Esophagus muscularis mucosa (tissue), 4 donors: ENCODE measurements around the gene FAM162B. TPM values are rescaled to one million over a fixed set of nuclear protein-coding genes. Genes with fewer than 3 reads are reported as not detected.
"Not testable (repeated sequence)": the region's sequence is repeated elsewhere in the genome, so short reads cannot be mapped to it uniquely, and the experiment has no call there.

Source experiments
- DNase-seq: peaks from one replicate; pipeline ENCODE4 v3.0.0-alpha.2; 2017; ENCODE audit errors: extremely low spot score
- H3K27ac ChIP-seq, 4 donors: fragments of 200-600 bp; sonication (generic); replicated peaks in 1 of 4; 1 replicate in 3 of 4; 2 replicates in 1 of 4; pipeline ENCODE4 v1.5.1; 2016 to 2019; ENCODE audit warnings: mild to moderate bottlenecking in 1 of 4
- H3K27me3 ChIP-seq, 4 donors: fragments of 200-600 bp; sonication (generic); one replicate each; pipeline versions ENCODE4 v1.5.1 to v1.6.0; 2016 to 2019
- H3K36me3 ChIP-seq, 4 donors: fragments of 200-600 bp; sonication (generic); one replicate each; pipeline ENCODE4 v1.5.1; 2016 to 2019
- H3K4me1 ChIP-seq, 4 donors: fragments of 200-600 bp; sonication (generic); one replicate each; pipeline ENCODE4 v1.5.1; 2016 to 2019
- H3K4me3 ChIP-seq, 4 donors: fragments of 200-600 bp; sonication (generic); 1 replicate in 2 of 4; 2 replicates in 2 of 4; pipeline ENCODE4 v1.5.1; 2016 to 2019; ENCODE audit warnings: mild to moderate bottlenecking in 4 of 4, moderate library complexity in 1 of 4
- H3K9me3 ChIP-seq, 4 donors: fragments of 200-600 bp; sonication (generic); 1 replicate in 3 of 4; 2 replicates in 1 of 4; pipeline ENCODE4 v1.5.1; 2016 to 2019
- EP300 ChIP-seq: sonication (generic); formaldehyde crosslinking; IDR thresholded peaks from one replicate; pipeline ENCODE4 v1.6.1; 2017; ENCODE audit warnings: antibody characterized with exemption
- POLR2A ChIP-seq: fragments of 450-650 bp; IDR thresholded peaks from one replicate; pipeline ENCODE4 v1.6.1; 2017; ENCODE audit warnings: antibody characterized with exemption, moderate library complexity, mild to moderate bottlenecking, low read depth
- POLR2AphosphoS5 ChIP-seq, 2 donors: sonication (generic); formaldehyde crosslinking; IDR thresholded peaks; one replicate each; pipeline ENCODE4 v1.6.1; 2017; ENCODE audit warnings: antibody characterized with exemption in 2 of 2
- WGBS: methylation state at CpG from one replicate; pipeline ENCODE4 v1.1.5; 2018; 5-methylcytosine and 5-hydroxymethylcytosine counted together
- intact Hi-C: fragments of 100-400 bp; cut with DNase I; formaldehyde crosslinking; loops from one replicate; pipeline ENCODE4 v1.15.1; 2023
- total RNA-seq, 4 donors: library from RNA; depleted of rRNA; stranded (reverse); fragments of >200 nt; gene quantifications; one replicate each; pipeline versions ENCODE4 v1.1.0 to v1.2.1, GENCODE V29; 2016
- TF ChIP-seq, protein P1 (sequence below), 3 experiments: fragments of 200-600 bp in 2 of 3; fragments of 450-650 bp in 1 of 3; sonication (generic) in 2 of 3; IDR thresholded peaks; one replicate each; pipeline ENCODE4 v1.5.1; 2017 to 2019; ENCODE audit warnings: antibody characterized with exemption in 3 of 3, mild to moderate bottlenecking in 2 of 3, moderate library complexity in 1 of 3

The FAM162B gene
- total RNA-seq, 4 donors from 2014 or later: 4.2 to 14.7 (median 8.7) TPM

GRCh38 chr6:116726947-116727346 lies 38.6 kb downstream of the FAM162B start:
- Histone ChIP-seq H3K27ac (no peak overlapping the region), H3K9me3 (no peaks in the 10 kb centered on the region), H3K27me3 (no peaks in the 10 kb centered on the region), H3K4me1 (no peaks in the 10 kb centered on the region), H3K36me3 (peaks cover 10 to 94% (median 40%) of the 10 kb centered on the region in 4 donors), H3K4me3 (no peak overlapping the region)
- no peak for TF ChIP-seq EP300
- TF ChIP-seq POLR2A: no peak
- TF ChIP-seq, protein P1, sequence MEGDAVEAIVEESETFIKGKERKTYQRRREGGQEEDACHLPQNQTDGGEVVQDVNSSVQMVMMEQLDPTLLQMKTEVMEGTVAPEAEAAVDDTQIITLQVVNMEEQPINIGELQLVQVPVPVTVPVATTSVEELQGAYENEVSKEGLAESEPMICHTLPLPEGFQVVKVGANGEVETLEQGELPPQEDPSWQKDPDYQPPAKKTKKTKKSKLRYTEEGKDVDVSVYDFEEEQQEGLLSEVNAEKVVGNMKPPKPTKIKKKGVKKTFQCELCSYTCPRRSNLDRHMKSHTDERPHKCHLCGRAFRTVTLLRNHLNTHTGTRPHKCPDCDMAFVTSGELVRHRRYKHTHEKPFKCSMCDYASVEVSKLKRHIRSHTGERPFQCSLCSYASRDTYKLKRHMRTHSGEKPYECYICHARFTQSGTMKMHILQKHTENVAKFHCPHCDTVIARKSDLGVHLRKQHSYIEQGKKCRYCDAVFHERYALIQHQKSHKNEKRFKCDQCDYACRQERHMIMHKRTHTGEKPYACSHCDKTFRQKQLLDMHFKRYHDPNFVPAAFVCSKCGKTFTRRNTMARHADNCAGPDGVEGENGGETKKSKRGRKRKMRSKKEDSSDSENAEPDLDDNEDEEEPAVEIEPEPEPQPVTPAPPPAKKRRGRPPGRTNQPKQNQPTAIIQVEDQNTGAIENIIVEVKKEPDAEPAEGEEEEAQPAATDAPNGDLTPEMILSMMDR (IDR thresholded peaks at IDR 0.05): no peak
- TF ChIP-seq POLR2AphosphoS5 (IDR thresholded peaks at IDR 0.05): no peak
- intact Hi-C loops: no loop called here
- no peak for DNase-seq

- no peak for TF ChIP-seq POLR2A
- no peak for TF ChIP-seq POLR2AphosphoS5 (IDR thresholded peaks at IDR 0.05)
- TF ChIP-seq, protein P1 (IDR thresholded peaks at IDR 0.05): no peak
- no peak for TF ChIP-seq EP300
- Histone ChIP-seq H3K36me3 (peaks cover 22 to 74% (median 48%) of the 10 kb centered on the region in 4 donors), H3K27me3 (no peaks in the 10 kb centered on the region), H3K4me3 (no peak overlapping the region), H3K9me3 (no peaks in the 10 kb centered on the region), H3K4me1 (no peaks in the 10 kb centered on the region), H3K27ac (no peak overlapping the region)
- 100% methylated on average over 2 of the region's 2 CpGs for WGBS
- DNase-seq: no peak
- intact Hi-C loops: no loop called here
Measured at GRCh38 chr6:116714761-116715160, 50.8 kb downstream of the FAM162B start.

DNA sequence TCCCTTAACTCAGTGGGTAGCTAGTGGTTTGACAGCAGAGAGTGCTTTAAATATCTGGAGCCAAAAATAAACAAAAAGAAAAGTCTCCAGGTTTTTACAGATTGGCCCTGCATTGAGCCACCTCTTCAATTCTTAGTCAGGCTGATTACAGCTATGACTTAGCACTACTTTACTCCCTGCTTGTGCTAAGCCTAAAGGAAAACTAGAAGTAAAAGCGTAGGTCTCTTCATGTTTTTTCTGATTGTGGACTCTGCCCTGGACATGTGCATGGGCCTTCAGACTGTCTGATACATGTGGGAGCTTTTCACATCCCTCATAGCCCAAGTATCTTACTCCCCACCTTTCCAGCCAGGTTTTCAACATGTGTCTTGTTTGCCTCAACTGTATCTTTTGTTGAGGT lies 51.2 kb downstream of the FAM162B start:
- DNase-seq: no peak
- WGBS: 100% methylated on average over 1 of the region's 1 CpG
- intact Hi-C loops: no loop called here
- Histone ChIP-seq H3K27me3 (no peaks in the 10 kb centered on the region), H3K9me3 (no peaks in the 10 kb centered on the region), H3K36me3 (peaks cover 22 to 70% (median 44%) of the 10 kb centered on the region in 4 donors), H3K27ac (no peak overlapping the region), H3K4me1 (no peaks in the 10 kb centered on the region), H3K4me3 (no peak overlapping the region)
- TF ChIP-seq POLR2A (no peak), EP300 (no peak), POLR2AphosphoS5 (IDR thresholded peaks at IDR 0.05) (no peak)
- TF ChIP-seq, protein P1 (IDR thresholded peaks at IDR 0.05): no peak

GRCh38 chr6:116705917-116706316 lies 59.6 kb downstream of the FAM162B start:
- no peak for DNase-seq
- Histone ChIP-seq H3K27ac (no peak overlapping the region), H3K9me3 (no peaks in the 10 kb centered on the region), H3K36me3 (peaks cover 13 to 54% (median 35%) of the 10 kb centered on the region in 4 donors), H3K27me3 (no peaks in the 10 kb centered on the region), H3K4me3 (no peak overlapping the region), H3K4me1 (no peaks in the 10 kb centered on the region)
- TF ChIP-seq EP300 (no peak), POLR2AphosphoS5 (IDR thresholded peaks at IDR 0.05) (no peak), POLR2A (no peak)
- TF ChIP-seq, protein P1 (IDR thresholded peaks at IDR 0.05): no peak
- intact Hi-C loops: no loop called here
- 93% methylated on average over 1 of the region's 1 CpG for WGBS

DNA sequence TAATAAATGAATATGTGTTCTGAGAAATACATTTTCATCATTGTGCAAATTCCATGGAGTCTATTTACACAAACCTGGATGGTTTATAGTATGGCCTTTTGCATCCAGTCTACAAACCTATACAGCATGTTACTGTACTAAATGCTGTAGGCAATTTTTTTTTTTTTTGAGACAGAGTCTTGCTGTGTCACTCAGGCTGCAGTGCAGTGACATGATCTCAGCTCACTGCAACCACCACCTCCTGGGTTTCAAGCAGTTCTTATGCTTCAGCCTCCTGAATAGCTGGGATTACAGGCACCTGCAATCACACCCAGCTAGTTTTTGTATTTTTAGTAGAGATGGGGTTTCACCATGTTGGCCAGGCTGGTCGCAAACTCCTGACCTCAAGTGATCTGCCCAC lies 61.6 kb downstream of the FAM162B start:
- H3K4me3 ChIP-seq, intact Hi-C loops, H3K27ac ChIP-seq, H3K27me3 ChIP-seq, H3K4me1 ChIP-seq, H3K9me3 ChIP-seq, DNase-seq: not testable (repeated sequence)
- H3K36me3 ChIP-seq: peaks cover 13 to 62% (median 35%) of the 10 kb centered on the region in 4 donors
- 100% methylated on average over 1 of the region's 1 CpG for WGBS

Other genes starting within 250 kb of the FAM162B start
- gene TRAPPC3L, start 220.0 kb downstream of the FAM162B start, total RNA-seq: under 1 TPM in 1 of 4 donors, not detected in 3; 0.42 TPM
- not detected for gene CALHM4, start 212.0 kb downstream of the FAM162B start, total RNA-seq
- 10 to 100 TPM; 44.1 to 76.4 (median 53.3) TPM for gene RWDD1, start 194.2 kb downstream of the FAM162B start, total RNA-seq
- under 1 TPM in 2 of 4 donors, not detected in 2; 0.29 to 0.50 TPM for gene RSPH4A, start 149.2 kb downstream of the FAM162B start, total RNA-seq
- gene ZUP1, start 97.0 kb downstream of the FAM162B start, total RNA-seq: 1 to 10 TPM; 5.6 to 8.0 (median 7.3) TPM
- gene KPNA5, start 84.5 kb downstream of the FAM162B start, total RNA-seq: 10 to 100 TPM in 3 of 4 donors, 1 to 10 TPM in 1; 8.7 to 15.0 (median 12.7) TPM
- not detected for gene GPRC6A, start 63.4 kb upstream of the FAM162B start, total RNA-seq
- gene RFX6, start 111.5 kb upstream of the FAM162B start, total RNA-seq: not detected